Gastroesophageal sphincter (tissue), 4 donors: Measurements from ENCODE around the gene HCRTR1. TPM values are rescaled to one million over a fixed set of nuclear protein-coding genes. Genes with fewer than 3 reads are reported as not detected.

Experiments
- ATAC-seq: fragments of 150-250 bp; one replicate; pipeline ENCODE4 v1.9.1; 2016; ENCODE audit warnings: mild to moderate bottlenecking, moderate library complexity
- H3K27ac ChIP-seq, 4 donors: fragments of 200-600 bp; sonication (generic) in 3 of 4; 1 replicate in 3 of 4; 2 replicates in 1 of 4; pipeline ENCODE4 v1.5.1; 2016 to 2019
- H3K27me3 ChIP-seq: fragments of 200-600 bp; sonication (generic); one replicate; pipeline ENCODE4 v1.5.1; 2019
- H3K36me3 ChIP-seq, 2 donors: fragments of 200-600 bp; sonication (generic); one replicate each; pipeline ENCODE4 v1.5.1; 2019; ENCODE audit warnings: control low read depth in 1 of 2
- H3K4me1 ChIP-seq, 3 donors: fragments of 200-600 bp; sonication (generic); 1 replicate in 2 of 3; 2 replicates in 1 of 3; pipeline ENCODE4 v1.5.1; 2016 to 2019; ENCODE audit warnings: control low read depth in 2 of 3
- H3K4me3 ChIP-seq, 2 donors: fragments of 200-600 bp; sonication (generic); one replicate each; pipeline ENCODE4 v1.5.1; 2019; ENCODE audit warnings: mild to moderate bottlenecking in 1 of 2, moderate library complexity in 1 of 2
- H3K9me3 ChIP-seq, 3 donors: fragments of 200-600 bp; sonication (generic); one replicate each; pipeline ENCODE4 v1.5.1; 2017 to 2019; ENCODE audit warnings: control low read depth in 2 of 3
- EP300 ChIP-seq: sonication (generic); formaldehyde crosslinking; IDR thresholded peaks from one replicate; pipeline ENCODE4 v1.6.1; 2017; ENCODE audit warnings: antibody characterized with exemption, mild to moderate bottlenecking
- POLR2A ChIP-seq, 2 donors: fragments of 450-650 bp; IDR thresholded peaks; one replicate each; pipeline ENCODE4 v1.6.1; 2017; ENCODE audit warnings: antibody characterized with exemption in 2 of 2, mild to moderate bottlenecking in 2 of 2, moderate library complexity in 1 of 2
- POLR2AphosphoS5 ChIP-seq: sonication (generic); formaldehyde crosslinking; IDR thresholded peaks from one replicate; pipeline ENCODE4 v1.6.1; 2017; ENCODE audit warnings: antibody characterized with exemption
- WGBS, 2 donors: methylation state at CpG; one replicate each; pipeline ENCODE4 v1.1.5; 2018; ENCODE audit warnings: low coverage in 1 of 2; 5-methylcytosine and 5-hydroxymethylcytosine counted together
- total RNA-seq, 4 donors: library from RNA; depleted of rRNA; stranded (reverse); fragments of >200 nt; gene quantifications; one replicate each; pipeline ENCODE4 v1.1.0, GENCODE V29; 2016
- TF ChIP-seq, protein P1 (sequence below), 4 experiments: fragments of 200-600 bp in 2 of 4; fragments of 450-650 bp in 2 of 4; sonication (generic) in 1 of 4; IDR thresholded peaks; one replicate each; pipeline ENCODE4 v1.5.1; 2017 to 2019; ENCODE audit warnings: antibody characterized with exemption in 4 of 4, mild to moderate bottlenecking in 2 of 4, moderate library complexity in 2 of 4

The HCRTR1 gene
- total RNA-seq, 4 donors from 2014 or later: 0.23 to 0.82 (median 0.67) TPM; not detected in 1

GRCh38 chr1:31596737-31597097 lies 20.8 kb upstream of the HCRTR1 start:
- WGBS, 2 donors: 51 to 67% methylated on average over 6 of the region's 6 CpGs
- no peaks in the 10 kb centered on the region for H3K9me3 ChIP-seq
- no peak overlapping the region for H3K27ac ChIP-seq

DNA sequence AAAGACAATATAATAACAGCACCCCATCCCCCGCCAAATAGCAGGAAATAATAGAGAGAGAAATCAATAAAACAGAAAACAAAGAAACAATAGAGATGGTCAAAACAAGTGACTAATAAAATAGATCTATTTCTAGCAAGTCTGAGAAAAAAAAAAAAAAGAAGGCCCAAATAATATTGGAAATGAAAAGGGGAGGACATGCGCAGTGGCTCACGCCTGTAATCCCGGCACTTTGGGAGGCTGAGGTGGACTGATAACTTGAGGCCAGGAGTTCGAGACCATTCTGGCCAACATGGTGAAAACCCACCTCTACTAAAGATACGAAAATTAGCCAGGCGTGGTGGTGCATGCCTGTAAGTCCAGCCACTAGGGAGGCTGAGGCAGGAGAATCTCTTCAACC lies 18.5 kb upstream of the HCRTR1 start:
- no peaks in the 10 kb centered on the region for H3K9me3 ChIP-seq
- TF ChIP-seq POLR2AphosphoS5 (no peak), EP300 (no peak)
- TF ChIP-seq, protein P1, sequence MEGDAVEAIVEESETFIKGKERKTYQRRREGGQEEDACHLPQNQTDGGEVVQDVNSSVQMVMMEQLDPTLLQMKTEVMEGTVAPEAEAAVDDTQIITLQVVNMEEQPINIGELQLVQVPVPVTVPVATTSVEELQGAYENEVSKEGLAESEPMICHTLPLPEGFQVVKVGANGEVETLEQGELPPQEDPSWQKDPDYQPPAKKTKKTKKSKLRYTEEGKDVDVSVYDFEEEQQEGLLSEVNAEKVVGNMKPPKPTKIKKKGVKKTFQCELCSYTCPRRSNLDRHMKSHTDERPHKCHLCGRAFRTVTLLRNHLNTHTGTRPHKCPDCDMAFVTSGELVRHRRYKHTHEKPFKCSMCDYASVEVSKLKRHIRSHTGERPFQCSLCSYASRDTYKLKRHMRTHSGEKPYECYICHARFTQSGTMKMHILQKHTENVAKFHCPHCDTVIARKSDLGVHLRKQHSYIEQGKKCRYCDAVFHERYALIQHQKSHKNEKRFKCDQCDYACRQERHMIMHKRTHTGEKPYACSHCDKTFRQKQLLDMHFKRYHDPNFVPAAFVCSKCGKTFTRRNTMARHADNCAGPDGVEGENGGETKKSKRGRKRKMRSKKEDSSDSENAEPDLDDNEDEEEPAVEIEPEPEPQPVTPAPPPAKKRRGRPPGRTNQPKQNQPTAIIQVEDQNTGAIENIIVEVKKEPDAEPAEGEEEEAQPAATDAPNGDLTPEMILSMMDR (IDR thresholded peaks at IDR 0.05): no peak

More at GRCh38 chr1:31596737-31597097, 20.8 kb upstream of the HCRTR1 start:
- H3K4me1 ChIP-seq: peaks cover 0 to 11% (median 0%) of the 10 kb centered on the region in 3 donors
- no peak for ATAC-seq
- H3K36me3 ChIP-seq: no peaks in the 10 kb centered on the region
- TF ChIP-seq EP300 (no peak), POLR2A (IDR thresholded peaks at IDR 0.05) (no peak), POLR2AphosphoS5 (no peak)
- TF ChIP-seq, protein P1 (IDR thresholded peaks at IDR 0.05): no peak
- no peak overlapping the region for H3K4me3 ChIP-seq
- H3K27me3 ChIP-seq: no peaks in the 10 kb centered on the region

DNA sequence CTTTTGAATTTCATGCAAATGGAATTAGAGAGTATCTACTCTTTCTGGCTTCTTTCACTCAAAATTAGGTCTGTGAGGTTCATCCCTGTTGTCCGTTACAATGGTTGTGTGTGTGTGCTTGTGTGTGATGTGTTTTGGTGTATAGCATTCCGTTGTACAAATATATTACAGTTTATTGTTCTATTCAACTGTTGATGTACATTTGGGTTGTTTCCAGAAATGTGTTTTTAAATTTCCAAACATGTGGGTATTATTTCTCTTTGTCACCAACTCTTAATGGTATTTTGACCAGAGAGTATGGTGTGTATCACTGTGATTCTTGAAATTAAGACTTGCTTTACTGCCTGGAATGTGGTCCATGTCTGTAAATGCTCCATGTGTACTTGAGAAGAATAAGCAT lies 16.8 kb upstream of the HCRTR1 start:
- 73 to 80% methylated on average over 2 of the region's 2 CpGs for WGBS, 2 donors
- Histone ChIP-seq H3K27ac (no peak overlapping the region), H3K4me1 (no peaks in the 10 kb centered on the region), H3K9me3 (no peaks in the 10 kb centered on the region), H3K4me3 (no peak overlapping the region), H3K27me3 (no peaks in the 10 kb centered on the region), H3K36me3 (no peaks in the 10 kb centered on the region)
- no peak for TF ChIP-seq POLR2AphosphoS5
- TF ChIP-seq, protein P1 (IDR thresholded peaks at IDR 0.05): no peak
- TF ChIP-seq EP300: no peak
- no peak for TF ChIP-seq POLR2A (IDR thresholded peaks at IDR 0.05)
- no peak for ATAC-seq

More for the DNA sequence above, 18.5 kb upstream of the HCRTR1 start:
- Histone ChIP-seq H3K4me1 (no peaks in the 10 kb centered on the region), H3K27ac (no peak overlapping the region), H3K4me3 (no peak overlapping the region), H3K36me3 (no peaks in the 10 kb centered on the region), H3K27me3 (no peaks in the 10 kb centered on the region)
- WGBS, 2 donors: 62 to 84% methylated on average over 6 to 7 of the region's 7 CpGs
- no peak for ATAC-seq

DNA sequence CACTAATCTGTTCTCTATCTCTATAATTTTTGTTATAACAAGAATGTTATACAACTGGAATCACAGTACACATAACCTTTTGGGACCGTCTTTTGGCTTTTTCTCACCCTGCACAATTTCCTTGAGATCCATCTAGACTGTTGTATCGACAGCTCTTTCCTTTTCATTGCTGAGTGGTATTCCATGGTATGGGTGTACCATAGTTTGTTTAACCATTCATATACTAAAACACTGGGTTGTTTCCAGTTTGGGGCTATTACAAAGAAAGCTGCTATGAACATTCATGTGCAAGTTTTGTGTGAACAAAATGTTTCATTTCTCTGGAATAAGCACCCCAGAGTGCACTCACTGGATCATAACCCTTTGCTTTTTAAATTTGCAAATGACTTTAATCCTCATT lies 15.4 kb upstream of the HCRTR1 start:
- Histone ChIP-seq H3K4me3 (no peak overlapping the region), H3K27me3 (no peaks in the 10 kb centered on the region), H3K9me3 (no peaks in the 10 kb centered on the region), H3K36me3 (no peaks in the 10 kb centered on the region), H3K4me1 (no peaks in the 10 kb centered on the region), H3K27ac (no peak overlapping the region)
- TF ChIP-seq POLR2A (IDR thresholded peaks at IDR 0.05) (no peak), POLR2AphosphoS5 (no peak), EP300 (no peak)
- TF ChIP-seq, protein P1 (IDR thresholded peaks at IDR 0.05): no peak
- WGBS, 2 donors: 83 to 92% methylated on average over 2 of the region's 2 CpGs
- no peak for ATAC-seq

DNA sequence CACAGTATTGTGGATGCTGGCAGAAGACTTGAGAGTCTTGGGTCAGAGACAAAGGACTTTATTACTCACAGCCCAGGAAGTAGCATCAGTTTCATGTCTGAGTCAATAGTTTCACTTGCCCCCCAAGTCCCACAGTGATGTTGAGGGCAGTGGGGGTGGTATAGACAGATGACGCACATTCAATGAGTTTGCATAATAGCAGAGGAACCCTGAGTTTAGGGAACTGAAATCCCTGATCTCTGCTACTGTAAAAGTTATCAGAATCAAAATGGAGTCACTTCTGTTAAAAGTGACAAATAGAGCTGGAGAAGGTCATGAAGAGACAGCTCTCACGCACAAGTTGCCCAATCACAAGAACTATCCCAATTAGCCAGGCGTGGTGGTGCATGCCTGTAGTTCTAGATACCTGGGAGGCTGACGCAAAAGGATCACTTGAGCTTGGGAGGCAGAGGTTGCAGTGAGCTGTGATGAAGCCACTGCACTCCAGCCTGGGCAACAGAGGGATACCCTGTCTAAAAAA lies 11.5 kb upstream of the HCRTR1 start:
- Histone ChIP-seq H3K4me3 (no peak overlapping the region), H3K27ac (no peak overlapping the region), H3K9me3 (no peaks in the 10 kb centered on the region), H3K4me1 (no peaks in the 10 kb centered on the region), H3K27me3 (no peaks in the 10 kb centered on the region), H3K36me3 (no peaks in the 10 kb centered on the region)
- TF ChIP-seq EP300 (no peak), POLR2A (IDR thresholded peaks at IDR 0.05) (no peak), POLR2AphosphoS5 (no peak)
- TF ChIP-seq, protein P1 (IDR thresholded peaks at IDR 0.05): no peak
- no peak for ATAC-seq
- WGBS, 2 donors: 92% methylated on average over 3 of the region's 4 CpGs; no CpG with 5 or more reads in 1 of the 2 donors
